Measurements from ENCODE around the gene ZNF292.

GRCh38 chr6:87251725-87252124, 96.4 kb downstream of the ZNF292 start:
- TF ChIP-seq CTCF (IDR thresholded peaks at IDR 0.05) (no peak), POLR2A (IDR thresholded peaks at IDR 0.05) (no peak)

Data from testis (tissue), 2 donors.